HG03457 (cell line): ENCODE measurements around the gene ST6GALNAC4.
A peak's percentile ranks its signal among the peaks of the same experiment; 100 is the strongest.

Experiments used
- ATAC-seq: cut with Tn5 transposase; IDR thresholded peaks from one replicate; pipeline ENCODE4 v1.9.1; 2021; ENCODE audit warnings: moderate number of reproducible peaks; ENCODE audit not compliant: unreplicated experiment

ST6GALNAC4 gene

GRCh38 chr9:127916720-127917581, at the start of gene ST6GALNAC4:
ST6GALNAC4 (minus strand) TSS chr9:127917041; CDS start chr9:127916419, 622 bp downstream.
- ATAC-seq = peak; percentile 42

- ATAC-seq = no peak
Observed at GRCh38 chr9:127965953-127966352, 49.1 kb upstream of the ST6GALNAC4 start.

GRCh38 chr9:127963359-127964064, 46.7 kb upstream of the ST6GALNAC4 start:
- no peak for ATAC-seq

- ATAC-seq = no peak
Observed at GRCh38 chr9:127963041-127963358, 46.2 kb upstream of the ST6GALNAC4 start.

- ATAC-seq = no peak
Observed at GRCh38 chr9:127962278-127962677, 45.4 kb upstream of the ST6GALNAC4 start.

GRCh38 chr9:127961613-127962155, 44.8 kb upstream of the ST6GALNAC4 start:
- ATAC-seq = no peak

GRCh38 chr9:127961155-127961490, 44.3 kb upstream of the ST6GALNAC4 start:
- ATAC-seq = no peak

- ATAC-seq = no peak
Observed at GRCh38 chr9:127960410-127961154, 43.7 kb upstream of the ST6GALNAC4 start.

GRCh38 chr9:127959841-127960409, 43.1 kb upstream of the ST6GALNAC4 start:
- ATAC-seq = no peak

- no peak for ATAC-seq
Observed at GRCh38 chr9:127959398-127959797, 42.6 kb upstream of the ST6GALNAC4 start.

- no peak for ATAC-seq
Observed at GRCh38 chr9:127958728-127959127, 41.9 kb upstream of the ST6GALNAC4 start.

GRCh38 chr9:127955294-127956015, 38.6 kb upstream of the ST6GALNAC4 start:
- ATAC-seq = no peak

- no peak for ATAC-seq
Observed at GRCh38 chr9:127954831-127955293, 38.0 kb upstream of the ST6GALNAC4 start.

GRCh38 chr9:127953768-127954505, 37.1 kb upstream of the ST6GALNAC4 start:
- no peak for ATAC-seq

GRCh38 chr9:127953154-127953553, 36.3 kb upstream of the ST6GALNAC4 start:
- no peak for ATAC-seq

- no peak for ATAC-seq
Observed at GRCh38 chr9:127950513-127951289, 33.9 kb upstream of the ST6GALNAC4 start.

- no peak for ATAC-seq
Observed at GRCh38 chr9:127949827-127950512, 33.1 kb upstream of the ST6GALNAC4 start.
